NCI-H526 (cell line): ENCODE measurements around the gene EIF5B.

Experiments used
- DNase-seq, 2 experiments: peaks; one replicate each; lab custom pipeline; 2025; lab: John Stamatoyannopoulos, UW

EIF5B gene

GRCh38 chr2:99373144-99373543 is 36.0 kb downstream of the EIF5B start:
- no peak for DNase-seq

- DNase-seq: no peak
These were observed 37.6 kb downstream of the EIF5B start for GRCh38 chr2:99374747-99375146.

GRCh38 chr2:99376254-99376864 is 39.2 kb downstream of the EIF5B start:
- DNase-seq: no peak

GRCh38 chr2:99377879-99378278 is 40.7 kb downstream of the EIF5B start:
- DNase-seq: no peak

GRCh38 chr2:99380376-99381010 is 43.3 kb downstream of the EIF5B start:
- no peak for DNase-seq

GRCh38 chr2:99382143-99382542 is 45.0 kb downstream of the EIF5B start:
- DNase-seq: no peak

- no peak for DNase-seq
These were observed 48.8 kb downstream of the EIF5B start for GRCh38 chr2:99386011-99386410.

- DNase-seq: no peak
These were observed 51.7 kb downstream of the EIF5B start for GRCh38 chr2:99388892-99389291.

- DNase-seq: no peak
These were observed 52.2 kb downstream of the EIF5B start for GRCh38 chr2:99389371-99389770.

- DNase-seq: no peak
These were observed 52.8 kb downstream of the EIF5B start for GRCh38 chr2:99389946-99390345.

- DNase-seq: no peak
These were observed 58.5 kb downstream of the EIF5B start for GRCh38 chr2:99395589-99396130.

- no peak for DNase-seq
These were observed 60.2 kb downstream of the EIF5B start for GRCh38 chr2:99397266-99397920.

GRCh38 chr2:99398303-99398702 is 61.1 kb downstream of the EIF5B start:
- DNase-seq: no peak

- no peak for DNase-seq
These were observed 61.9 kb downstream of the EIF5B start for GRCh38 chr2:99399063-99399462.

- DNase-seq: no peak
These were observed 62.6 kb downstream of the EIF5B start for GRCh38 chr2:99399795-99400194.

GRCh38 chr2:99401841-99402240 is 64.7 kb downstream of the EIF5B start:
- no peak for DNase-seq

- DNase-seq: no peak
These were observed 65.9 kb downstream of the EIF5B start for GRCh38 chr2:99403084-99403483.

GRCh38 chr2:99403524-99403923 is 66.3 kb downstream of the EIF5B start:
- DNase-seq: peak in 1 of 2 experiments; percentile 4

GRCh38 chr2:99404039-99404796 is 67.0 kb downstream of the EIF5B start:
- no peak for DNase-seq

GRCh38 chr2:99404797-99405669 is 67.8 kb downstream of the EIF5B start:
- no peak for DNase-seq

GRCh38 chr2:99406137-99406536 is 68.9 kb downstream of the EIF5B start:
- DNase-seq: no peak
